HepG2 (cell line): ENCODE results near the gene KSR1. TPM values are rescaled to one million over a fixed set of nuclear protein-coding genes. Genes with fewer than 3 reads are reported as not detected.

Experiments used
- ATAC-seq: fragments of 200-7000 bp; cut with Tn5 transposase; 3 replicates; pipeline ENCODE4 v1.9.1; 2020; ENCODE audit warnings: mild to moderate bottlenecking, moderate library complexity
- BruUV-seq: library from RNA; stranded (reverse); fragments of 400-500 nt; replicated peaks from 2 replicates; lab custom pipeline; 2021; lab: Mats Ljungman, UMichigan
- CTCF ChIA-PET: fragments of 300-600 bp; formaldehyde crosslinking; extraction: SDS; loops from one replicate; lab custom pipeline; 2021; ENCODE audit warnings: low total read pairs, inconsistent platforms, low intra/inter-chr PET ratio; lab: Yijun Ruan, JAX
- POLR2A ChIA-PET: fragments of 350-600 bp; sonication (Branson Sonifier 250); formaldehyde crosslinking; loops from one replicate; lab custom pipeline; 2020; ENCODE audit warnings: antibody characterized with exemption, inconsistent platforms; lab: Yijun Ruan, JAX
- DNase-seq: peaks from one replicate; pipeline ENCODE4 v3.0.0-alpha.2; 2015; ENCODE audit warnings: low spot score
- FAIRE-seq: peaks from 3 replicates; lab custom pipeline; 2011; peaks lifted over from hg19 to GRCh38; lab: Jason Lieb, UNC
- H2AFZ ChIP-seq: one replicate; pipeline ENCODE4 v1.6.1; 2011; ENCODE audit warnings: low read length, inconsistent platforms
- H3K27ac ChIP-seq: fragments of 300-600 bp; 3 replicates; pipeline ENCODE4 v1.8.0; 2011; ENCODE audit warnings: mixed run types, mild to moderate bottlenecking, mixed read lengths, low read length, inconsistent platforms; ENCODE audit not compliant: insufficient read depth; ENCODE audit errors: extremely low read length
- H3K27me3 ChIP-seq, 2 experiments: fragments of 200-600 bp in 1 of 2; 2 replicates in 1 of 2; 3 replicates in 1 of 2; pipeline versions ENCODE4 v1.6.0 to v1.8.0; 2011; ENCODE audit warnings: low read length in 2 of 2, mild to moderate bottlenecking in 2 of 2, moderate library complexity in 2 of 2, inconsistent platforms in 1 of 2; ENCODE audit not compliant: insufficient read depth in 2 of 2, control insufficient read depth in 1 of 2
- H3K36me3 ChIP-seq, 2 experiments: fragments of 200-600 bp in 1 of 2; replicated peaks in 1 of 2; 2 replicates in 1 of 2; 3 replicates in 1 of 2; pipeline versions ENCODE4 v1.5.1 to v1.8.0; 2011; ENCODE audit warnings: low read length in 2 of 2, inconsistent platforms in 1 of 2; ENCODE audit not compliant: insufficient read depth in 2 of 2, control insufficient read depth in 1 of 2
- H3K4me1 ChIP-seq: 2 replicates; pipeline ENCODE4 v1.5.1; 2012; ENCODE audit warnings: low read length, inconsistent platforms; ENCODE audit not compliant: insufficient read depth
- H3K4me2 ChIP-seq: 2 replicates; pipeline ENCODE4 v1.6.0; 2011; ENCODE audit warnings: low read depth, low read length, inconsistent platforms
- H3K4me3 ChIP-seq, 3 experiments: fragments of 200-600 bp in 1 of 3; sonication (generic), shearing (Covaris generic) in 1 of 3; replicated peaks in 1 of 3; 2 replicates each; pipeline ENCODE4 v1.5.1; 2011 to 2016; ENCODE audit warnings: low read length in 3 of 3, inconsistent platforms in 2 of 3, low read depth in 2 of 3, mild to moderate bottlenecking in 2 of 3, control low read depth in 1 of 3, mixed read lengths in 1 of 3; ENCODE audit not compliant: insufficient read depth in 1 of 3
- H3K79me2 ChIP-seq: one replicate; pipeline ENCODE4 v1.6.1; 2011; ENCODE audit warnings: low read length, inconsistent platforms; ENCODE audit not compliant: insufficient read depth
- H3K9ac ChIP-seq: 2 replicates; pipeline ENCODE4 v1.6.0; 2011; ENCODE audit warnings: mild to moderate bottlenecking, low read depth, low read length, inconsistent platforms; ENCODE audit not compliant: insufficient read depth
- H3K9me3 ChIP-seq: 2 replicates; pipeline ENCODE4 v1.5.1; 2012; ENCODE audit warnings: mild to moderate bottlenecking, low read length
- H4K20me1 ChIP-seq: 2 replicates; pipeline ENCODE4 v1.6.0; 2011; ENCODE audit warnings: inconsistent platforms, mild to moderate bottlenecking, low read length, moderate library complexity; ENCODE audit not compliant: insufficient read depth
- HNRNPUL1 ChIP-seq: fragments of 200-400 bp; formaldehyde crosslinking; IDR thresholded peaks from 2 replicates; pipeline ENCODE4 v1.6.1; 2017; ENCODE audit warnings: low read depth, mild to moderate bottlenecking, low read length, moderate library complexity
- HOXA5 ChIP-seq: sonication (generic); formaldehyde crosslinking; IDR thresholded peaks from 2 replicates; pipeline ENCODE4 v1.4.0; 2020; ENCODE audit warnings: missing genetic modification reagents
- KLF15 ChIP-seq: sonication (generic); formaldehyde crosslinking; IDR thresholded peaks from 2 replicates; pipeline ENCODE4 v1.8.1; 2023; ENCODE audit warnings: borderline replicate concordance, mild to moderate bottlenecking, inconsistent platforms, missing genetic modification reagents, mixed read lengths
- PPARG ChIP-seq: conservative IDR thresholded peaks from 2 replicates; pipeline ENCODE4 v1.6.1; 2016; ENCODE audit warnings: missing biosample characterization, missing genetic modification reagents
- RORA ChIP-seq: sonication (generic); formaldehyde crosslinking; IDR thresholded peaks from 2 replicates; pipeline ENCODE4 v1.5.0; 2020; ENCODE audit warnings: mild to moderate bottlenecking, missing genetic modification reagents, moderate library complexity
- STAG1 ChIP-seq: sonication (generic); formaldehyde crosslinking; IDR thresholded peaks from 2 replicates; pipeline ENCODE4 v1.4.0; 2020; ENCODE audit warnings: missing genetic modification reagents
- THYN1 ChIP-seq: sonication (generic); formaldehyde crosslinking; IDR thresholded peaks from 2 replicates; pipeline ENCODE4 v1.8.1; 2023; ENCODE audit warnings: low read depth, mild to moderate bottlenecking, moderate library complexity, missing genetic modification reagents, borderline replicate concordance
- TOE1 ChIP-seq: sonication (generic); formaldehyde crosslinking; IDR thresholded peaks from 2 replicates; pipeline ENCODE4 v1.4.0; 2020; ENCODE audit warnings: mild to moderate bottlenecking, missing genetic modification reagents
- ZBTB1 ChIP-seq: sonication (generic); formaldehyde crosslinking; IDR thresholded peaks from 2 replicates; pipeline ENCODE4 v1.4.0; 2020; ENCODE audit warnings: missing genetic modification reagents, borderline replicate concordance
- ZFP36L2 ChIP-seq: sonication (generic); formaldehyde crosslinking; IDR thresholded peaks from 2 replicates; pipeline ENCODE4 v1.4.0; 2020; ENCODE audit warnings: missing genetic modification reagents
- ZNF207 ChIP-seq: fragments of 450-650 bp; IDR thresholded peaks from 2 replicates; pipeline ENCODE4 v1.6.1; 2016; ENCODE audit warnings: antibody characterized with exemption, borderline replicate concordance
- ZNF331 ChIP-seq: sonication (generic); formaldehyde crosslinking; IDR thresholded peaks from 2 replicates; pipeline ENCODE4 v1.4.0; 2020; ENCODE audit warnings: missing genetic modification reagents
- ZNF468 ChIP-seq: sonication (generic); formaldehyde crosslinking; IDR thresholded peaks from 2 replicates; pipeline ENCODE4 v1.8.0; 2022; ENCODE audit warnings: mild to moderate bottlenecking, moderate library complexity, missing genetic modification reagents
- ZNF674 ChIP-seq: sonication (generic); formaldehyde crosslinking; IDR thresholded peaks from 2 replicates; pipeline ENCODE4 v1.5.0; 2020; ENCODE audit warnings: low read depth, mild to moderate bottlenecking, missing genetic modification reagents
- ZNF777 ChIP-seq: sonication (generic); formaldehyde crosslinking; IDR thresholded peaks from 2 replicates; pipeline ENCODE4 v1.4.0; 2020; ENCODE audit warnings: missing genetic modification reagents
- WGBS: methylation state at CpG from one replicate; pipeline ENCODE4 v1.1.6; 2017; ENCODE audit warnings: low lambda C conversion rate; 5-methylcytosine and 5-hydroxymethylcytosine counted together
- in situ Hi-C: cut with HindIII; loops from 2 replicates; pipeline ENCODE4 v1.10.0; 2017; ENCODE audit warnings: low pct_unique_long_range_greater_than_20kb; ENCODE audit not compliant: extremely low pct_ligation_motif_present
- intact Hi-C: fragments of 100-400 bp; cut with micrococcal nuclease; formaldehyde crosslinking; loops from one replicate; pipeline ENCODE4 v1.10.0; 2022; ENCODE audit not compliant: unreplicated experiment
- polyA plus RNA-seq, 8 experiments: library from polyadenylated mRNA; depleted of rRNA in 3 of 8; stranded (reverse) in 7 of 8; unstranded in 1 of 8; fragments of >200 nt; fragmentation: Illumina TruSeq in 4 of 8; extraction: Trizol in 4 of 8; gene quantifications; 2 replicates each; pipeline versions ENCODE4 v1.2.1 to v1.2.3, GENCODE V29; 2011 to 2016; ENCODE audit warnings: low read depth in 4 of 8, missing spikeins in 1 of 8, mixed read lengths in 1 of 8; ENCODE audit not compliant: insufficient read depth in 1 of 8
- total RNA-seq, 5 experiments: library from RNA; depleted of rRNA; stranded (reverse); fragments of >200 nt; fragmentation: Illumina TruSeq; extraction: Trizol; gene quantifications; 2 replicates each; pipeline ENCODE4 v1.2.3, GENCODE V29; 2016; ENCODE audit warnings: low read depth in 1 of 5
- TF ChIP-seq, protein P1 (sequence below): sonication (generic); formaldehyde crosslinking; IDR thresholded peaks from 2 replicates; pipeline ENCODE4 v1.4.0; 2020; ENCODE audit warnings: missing genetic modification reagents, mild to moderate bottlenecking, borderline replicate concordance
- TF ChIP-seq, protein P2 (sequence below): sonication (generic); formaldehyde crosslinking; IDR thresholded peaks from 2 replicates; pipeline ENCODE4 v1.5.1; 2020; ENCODE audit warnings: missing genetic modification reagents, mild to moderate bottlenecking, borderline replicate concordance

The KSR1 gene
- total and polyA plus RNA-seq, 2 of the 13 experiments (the other 11 are each of a cell fraction or from before 2014, with no cell fraction given): 10.1 to 16.6 TPM

DNA sequence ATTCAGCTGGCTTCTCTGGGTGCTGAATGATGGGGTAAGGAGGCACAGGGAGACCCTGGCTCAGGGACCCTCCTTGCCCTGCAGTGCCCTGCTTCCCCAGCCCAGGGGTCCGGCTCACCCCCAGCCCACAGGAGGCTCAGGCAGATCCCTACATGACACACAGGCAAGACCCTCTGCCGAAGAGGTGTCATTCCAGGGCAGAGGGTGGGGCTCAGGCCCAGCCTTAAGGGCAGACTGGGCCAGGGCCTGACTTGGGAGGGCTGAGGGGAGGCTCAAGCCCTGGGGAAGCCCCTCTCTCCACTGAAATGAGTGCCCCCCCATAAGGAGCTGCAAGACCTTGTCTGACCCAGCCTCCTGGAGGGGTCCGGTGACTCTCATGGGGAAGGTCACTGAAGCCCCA is 30.3 kb upstream of the KSR1 start:
- H3K79me2 ChIP-seq: no peaks in the 10 kb centered on the region
- H3K36me3 ChIP-seq: no peaks in the 10 kb centered on the region
- H3K4me1 ChIP-seq: no peaks in the 10 kb centered on the region
- H3K4me3 ChIP-seq: no peak overlapping the region
- no peak overlapping the region for H3K4me2 ChIP-seq
- ChIA-PET POLR2A (no interaction called here), CTCF (no interaction called here)
- no peaks in the 10 kb centered on the region for H4K20me1 ChIP-seq
- DNase-seq (no peak), FAIRE-seq (no peak), ATAC-seq (no peak)
- no TSS peak for BruUV-seq
- in situ Hi-C loops: no loop called here
- intact Hi-C loops: no loop called here
- H2AFZ ChIP-seq: no peak overlapping the region
- H3K9me3 ChIP-seq: no peaks in the 10 kb centered on the region
- H3K27me3 ChIP-seq: peaks cover 2 to 30% of the 10 kb centered on the region in 2 experiments; a peak in 4 of 5 replicates
- WGBS: no CpG with 5 or more reads among the region's 3 CpGs
- H3K27ac ChIP-seq: no peak overlapping the region
- H3K9ac ChIP-seq: no peak overlapping the region
- TF ChIP-seq ZNF207 (no peak), RORA (no peak), TOE1 (CRISPR knock-in tag) (no peak), ZNF468 (CRISPR knock-in tag) (no peak), THYN1 (CRISPR knock-in tag) (no peak), ZBTB1 (no peak), KLF15 (CRISPR knock-in tag) (no peak), ZFP36L2 (CRISPR knock-in tag) (no peak), ZNF777 (no peak), PPARG (CRISPR knock-in tag) (no peak), HOXA5 (CRISPR knock-in tag) (no peak), STAG1 (CRISPR knock-in tag) (no peak), ZNF674 (CRISPR knock-in tag) (no peak), HNRNPUL1 (no peak), ZNF331 (CRISPR knock-in tag) (no peak)
- TF ChIP-seq, protein P1, sequence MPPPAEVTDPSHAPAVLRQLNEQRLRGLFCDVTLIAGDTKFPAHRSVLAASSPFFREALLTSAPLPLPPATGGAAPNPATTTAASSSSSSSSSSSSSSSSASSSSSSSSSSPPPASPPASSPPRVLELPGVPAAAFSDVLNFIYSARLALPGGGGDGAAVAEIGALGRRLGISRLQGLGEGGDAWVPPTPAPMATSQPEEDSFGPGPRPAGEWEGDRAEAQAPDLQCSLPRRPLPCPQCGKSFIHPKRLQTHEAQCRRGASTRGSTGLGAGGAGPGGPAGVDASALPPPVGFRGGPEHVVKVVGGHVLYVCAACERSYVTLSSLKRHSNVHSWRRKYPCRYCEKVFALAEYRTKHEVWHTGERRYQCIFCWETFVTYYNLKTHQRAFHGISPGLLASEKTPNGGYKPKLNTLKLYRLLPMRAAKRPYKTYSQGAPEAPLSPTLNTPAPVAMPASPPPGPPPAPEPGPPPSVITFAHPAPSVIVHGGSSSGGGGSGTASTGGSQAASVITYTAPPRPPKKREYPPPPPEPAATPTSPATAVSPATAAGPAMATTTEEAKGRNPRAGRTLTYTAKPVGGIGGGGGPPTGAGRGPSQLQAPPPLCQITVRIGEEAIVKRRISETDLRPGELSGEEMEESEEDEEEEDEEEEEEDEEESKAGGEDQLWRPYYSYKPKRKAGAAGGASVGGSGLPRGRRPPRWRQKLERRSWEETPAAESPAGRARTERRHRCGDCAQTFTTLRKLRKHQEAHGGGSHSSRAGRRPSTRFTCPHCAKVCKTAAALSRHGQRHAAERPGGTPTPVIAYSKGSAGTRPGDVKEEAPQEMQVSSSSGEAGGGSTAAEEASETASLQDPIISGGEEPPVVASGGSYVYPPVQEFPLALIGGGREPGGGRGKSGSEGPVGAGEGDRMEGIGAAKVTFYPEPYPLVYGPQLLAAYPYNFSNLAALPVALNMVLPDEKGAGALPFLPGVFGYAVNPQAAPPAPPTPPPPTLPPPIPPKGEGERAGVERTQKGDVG (CRISPR knock-in tag): no peak
- TF ChIP-seq, protein P2, sequence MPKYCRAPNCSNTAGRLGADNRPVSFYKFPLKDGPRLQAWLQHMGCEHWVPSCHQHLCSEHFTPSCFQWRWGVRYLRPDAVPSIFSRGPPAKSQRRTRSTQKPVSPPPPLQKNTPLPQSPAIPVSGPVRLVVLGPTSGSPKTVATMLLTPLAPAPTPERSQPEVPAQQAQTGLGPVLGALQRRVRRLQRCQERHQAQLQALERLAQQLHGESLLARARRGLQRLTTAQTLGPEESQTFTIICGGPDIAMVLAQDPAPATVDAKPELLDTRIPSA (CRISPR knock-in tag): no peak
